ENCODE results near the gene IPO13.

Gene IPO13

GRCh38 chr1:43952731-43953346, 6.1 kb downstream of the IPO13 start:
- H3K4me2 ChIP-seq (ENCODE audit: low read depth, low read length, poor library complexity, severe bottlenecking): no peak overlapping the region
- H3K9me2 ChIP-seq (replicated peaks; ENCODE audit: insufficient read depth, low read length): no peaks in the 10 kb centered on the region
- no peaks in the 10 kb centered on the region; the same call in 1 of the 2 replicates for H4K20me1 ChIP-seq (ENCODE audit: low read depth, low read length)
- no peaks in the 10 kb centered on the region for H3K27me3 ChIP-seq (ENCODE audit: low read length)
- TF ChIP-seq CTCF (IDR thresholded peaks at IDR 0.05; ENCODE audit: insufficient read depth, low read length, poor library complexity, severe bottlenecking) (no peak), EZH2phosphoT487 (conservative IDR thresholded peaks at IDR 0.05; ENCODE audit: low read length) (no peak)
- H3K36me3 ChIP-seq (ENCODE audit: low read length): no peaks in the 10 kb centered on the region
- H3K4me3 ChIP-seq (ENCODE audit: insufficient read depth, low read length, poor library complexity, severe bottlenecking): no peak overlapping the region
- H3K27ac ChIP-seq (ENCODE audit: low read depth, low read length): no peak overlapping the region
- no peak overlapping the region for H2AFZ ChIP-seq (ENCODE audit: low read depth, low read length, severe bottlenecking)
- no peak overlapping the region for H3K9ac ChIP-seq (ENCODE audit: low read length)
- H3K9me3 ChIP-seq (ENCODE audit: insufficient read depth, low read length): no peaks in the 10 kb centered on the region
- peaks cover 6% of the 10 kb centered on the region; the same call in 1 of the 2 replicates for H3K79me2 ChIP-seq (ENCODE audit: insufficient read depth, low read length)
- no peaks in the 10 kb centered on the region for H3F3A ChIP-seq (ENCODE audit: insufficient read depth)

GRCh38 chr1:43953361-43953760, 6.6 kb downstream of the IPO13 start:
- Histone ChIP-seq H3K9ac (ENCODE audit: low read length) (no peak overlapping the region), H3K27me3 (ENCODE audit: low read length) (no peaks in the 10 kb centered on the region), H3K9me3 (ENCODE audit: insufficient read depth, low read length) (no peaks in the 10 kb centered on the region), H3K27ac (ENCODE audit: low read depth, low read length) (no peak overlapping the region), H3K36me3 (ENCODE audit: low read length) (no peaks in the 10 kb centered on the region), H3K4me3 (ENCODE audit: insufficient read depth, low read length, poor library complexity, severe bottlenecking) (no peak overlapping the region), H4K20me1 (ENCODE audit: low read depth, low read length) (no peaks in the 10 kb centered on the region; the same call in 1 of the 2 replicates), H3F3A (ENCODE audit: insufficient read depth) (no peaks in the 10 kb centered on the region), H2AFZ (ENCODE audit: low read depth, low read length, severe bottlenecking) (no peak overlapping the region), H3K4me2 (ENCODE audit: low read depth, low read length, poor library complexity, severe bottlenecking) (no peak overlapping the region), H3K79me2 (ENCODE audit: insufficient read depth, low read length) (peaks cover 1% of the 10 kb centered on the region; the same call in 1 of the 2 replicates), H3K9me2 (replicated peaks; ENCODE audit: insufficient read depth, low read length) (no peaks in the 10 kb centered on the region)
- TF ChIP-seq EZH2phosphoT487 (conservative IDR thresholded peaks at IDR 0.05; ENCODE audit: low read length) (no peak), CTCF (IDR thresholded peaks at IDR 0.05; ENCODE audit: insufficient read depth, low read length, poor library complexity, severe bottlenecking) (no peak)

DNA sequence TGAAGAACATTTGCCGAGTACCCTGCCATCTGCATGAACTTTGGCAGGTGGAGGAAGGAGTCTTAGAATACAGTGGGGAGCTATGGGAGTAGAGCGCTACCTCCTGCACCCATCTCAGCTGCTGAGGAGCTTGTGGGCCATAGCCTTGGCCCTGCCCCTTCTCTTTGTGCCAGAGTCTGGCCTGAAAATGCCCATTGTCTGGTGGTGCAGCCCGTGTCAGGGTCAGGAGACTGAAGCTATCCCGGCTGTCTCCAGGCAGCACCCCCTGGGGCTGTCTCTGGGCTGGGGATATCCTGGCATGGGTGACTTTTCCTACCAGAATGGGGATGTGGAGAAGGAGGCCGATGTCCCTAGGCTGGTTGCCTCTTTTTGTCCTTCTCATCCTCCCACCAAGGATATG, 7.3 kb downstream of the IPO13 start:
- H3K27ac ChIP-seq (ENCODE audit: low read depth, low read length): no peak overlapping the region
- no peak overlapping the region for H3K4me3 ChIP-seq (ENCODE audit: insufficient read depth, low read length, poor library complexity, severe bottlenecking)
- H3K27me3 ChIP-seq (ENCODE audit: low read length): no peaks in the 10 kb centered on the region
- no peaks in the 10 kb centered on the region; the same call in 1 of the 2 replicates for H3K79me2 ChIP-seq (ENCODE audit: insufficient read depth, low read length)
- no peaks in the 10 kb centered on the region for H3F3A ChIP-seq (ENCODE audit: insufficient read depth)
- no peak overlapping the region for H2AFZ ChIP-seq (ENCODE audit: low read depth, low read length, severe bottlenecking)
- H3K36me3 ChIP-seq (ENCODE audit: low read length): no peaks in the 10 kb centered on the region
- no peaks in the 10 kb centered on the region; the same call in 1 of the 2 replicates for H4K20me1 ChIP-seq (ENCODE audit: low read depth, low read length)
- no peaks in the 10 kb centered on the region for H3K9me3 ChIP-seq (ENCODE audit: insufficient read depth, low read length)
- H3K4me2 ChIP-seq (ENCODE audit: low read depth, low read length, poor library complexity, severe bottlenecking): no peak overlapping the region
- TF ChIP-seq CTCF (IDR thresholded peaks at IDR 0.05; ENCODE audit: insufficient read depth, low read length, poor library complexity, severe bottlenecking) (no peak), EZH2phosphoT487 (conservative IDR thresholded peaks at IDR 0.05; ENCODE audit: low read length) (no peak)
- H3K9ac ChIP-seq (ENCODE audit: low read length): no peak overlapping the region
- no peaks in the 10 kb centered on the region for H3K9me2 ChIP-seq (replicated peaks; ENCODE audit: insufficient read depth, low read length)

Measured in SU-DHL-6 (cell line).